ENCODE results near the gene OPHN1.
"Not testable (repeated sequence)": the region's sequence is repeated elsewhere in the genome, so short reads cannot be mapped to it uniquely, and the experiment has no call there.

The OPHN1 gene

GRCh38 chrX:68424719-68425118 is 8.6 kb downstream of the OPHN1 start:
- no peak for DNase-seq (ENCODE audit: low read depth, low spot score)

GRCh38 chrX:68422478-68422877 is 10.8 kb downstream of the OPHN1 start:
- no peak for DNase-seq (ENCODE audit: low read depth, low spot score)

GRCh38 chrX:68421636-68422035 is 11.7 kb downstream of the OPHN1 start:
- DNase-seq (ENCODE audit: low read depth, low spot score): no peak

GRCh38 chrX:68420559-68420958 is 12.7 kb downstream of the OPHN1 start:
- DNase-seq (ENCODE audit: low read depth, low spot score): no peak

GRCh38 chrX:68419975-68420374 is 13.3 kb downstream of the OPHN1 start:
- no peak for DNase-seq (ENCODE audit: low read depth, low spot score)

- no peak for DNase-seq (ENCODE audit: low read depth, low spot score)
Measured at GRCh38 chrX:68417651-68418050, 15.6 kb downstream of the OPHN1 start.

- no peak for DNase-seq (ENCODE audit: low read depth, low spot score)
Measured at GRCh38 chrX:68416592-68416991, 16.7 kb downstream of the OPHN1 start.

- DNase-seq (ENCODE audit: low read depth, low spot score): no peak
Measured at GRCh38 chrX:68415316-68415715, 18.0 kb downstream of the OPHN1 start.

- DNase-seq (ENCODE audit: low read depth, low spot score): no peak
Measured at GRCh38 chrX:68413254-68413653, 20.0 kb downstream of the OPHN1 start.

GRCh38 chrX:68411729-68412128 is 21.6 kb downstream of the OPHN1 start:
- DNase-seq (ENCODE audit: low read depth, low spot score): no peak

- DNase-seq (ENCODE audit: low read depth, low spot score): no peak
Measured at GRCh38 chrX:68409194-68409593, 24.1 kb downstream of the OPHN1 start.

- DNase-seq (ENCODE audit: low read depth, low spot score): no peak
Measured at GRCh38 chrX:68403522-68403921, 29.8 kb downstream of the OPHN1 start.

GRCh38 chrX:68403038-68403437 is 30.3 kb downstream of the OPHN1 start:
- DNase-seq (ENCODE audit: low read depth, low spot score): no peak

GRCh38 chrX:68402094-68402493 is 31.2 kb downstream of the OPHN1 start:
- no peak for DNase-seq (ENCODE audit: low read depth, low spot score)

GRCh38 chrX:68398291-68398690 is 35.0 kb downstream of the OPHN1 start:
- DNase-seq (ENCODE audit: low read depth, low spot score): no peak

- no peak for DNase-seq (ENCODE audit: low read depth, low spot score)
Measured at GRCh38 chrX:68396953-68397352, 36.3 kb downstream of the OPHN1 start.

GRCh38 chrX:68389419-68389960 is 43.8 kb downstream of the OPHN1 start:
- DNase-seq (ENCODE audit: low read depth, low spot score): not testable (repeated sequence)

GRCh38 chrX:68387776-68388175 is 45.5 kb downstream of the OPHN1 start:
- DNase-seq (ENCODE audit: low read depth, low spot score): no peak

- no peak for DNase-seq (ENCODE audit: low read depth, low spot score)
Measured at GRCh38 chrX:68383540-68383939, 49.8 kb downstream of the OPHN1 start.

- not testable (repeated sequence) for DNase-seq (ENCODE audit: low read depth, low spot score)
Measured at GRCh38 chrX:68377579-68377978, 55.7 kb downstream of the OPHN1 start.

GRCh38 chrX:68376373-68376772 is 56.9 kb downstream of the OPHN1 start:
- no peak for DNase-seq (ENCODE audit: low read depth, low spot score)

GRCh38 chrX:68375803-68376202 is 57.5 kb downstream of the OPHN1 start:
- DNase-seq (ENCODE audit: low read depth, low spot score): no peak

GRCh38 chrX:68372665-68373064 is 60.6 kb downstream of the OPHN1 start:
- DNase-seq (ENCODE audit: low read depth, low spot score): no peak

- no peak for DNase-seq (ENCODE audit: low read depth, low spot score)
Measured at GRCh38 chrX:68369559-68369958, 63.7 kb downstream of the OPHN1 start.
